Loucy (cell line): Measurements from ENCODE around the gene SLC35F3.

Source experiments
- EZH2phosphoT487 ChIP-seq: fragments of 200-600 bp; IDR thresholded peaks from 2 replicates; pipeline ENCODE4 v1.6.1; 2018; ENCODE audit warnings: antibody characterized with exemption, mild to moderate bottlenecking, moderate library complexity, borderline replicate concordance
- TF ChIP-seq, protein P1 (sequence below): fragments of 200-600 bp; sonication (generic); conservative IDR thresholded peaks from 2 replicates; pipeline ENCODE4 v1.5.1; 2014; ENCODE audit warnings: mild to moderate bottlenecking, antibody characterized with exemption, low read length

DNA sequence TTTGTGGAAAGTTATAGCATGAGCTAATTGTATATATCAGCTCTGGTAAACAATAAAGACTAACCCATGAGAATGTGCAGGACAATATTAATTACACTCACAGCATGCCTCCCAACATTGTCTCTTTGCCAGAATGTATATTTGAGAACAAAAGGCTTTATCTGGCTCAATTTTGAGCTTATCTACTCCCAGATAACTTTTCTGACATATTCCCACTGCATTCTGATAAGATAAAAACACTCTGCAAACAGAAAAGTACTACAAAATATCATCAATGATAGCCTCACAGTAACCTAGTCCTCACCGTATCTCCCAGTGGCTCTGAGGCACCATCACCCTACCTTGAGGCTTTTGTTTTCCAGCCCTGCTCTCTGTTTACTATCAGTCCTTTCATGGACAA lies 188.6 kb downstream of the SLC35F3 start:
- TF ChIP-seq, protein P1, sequence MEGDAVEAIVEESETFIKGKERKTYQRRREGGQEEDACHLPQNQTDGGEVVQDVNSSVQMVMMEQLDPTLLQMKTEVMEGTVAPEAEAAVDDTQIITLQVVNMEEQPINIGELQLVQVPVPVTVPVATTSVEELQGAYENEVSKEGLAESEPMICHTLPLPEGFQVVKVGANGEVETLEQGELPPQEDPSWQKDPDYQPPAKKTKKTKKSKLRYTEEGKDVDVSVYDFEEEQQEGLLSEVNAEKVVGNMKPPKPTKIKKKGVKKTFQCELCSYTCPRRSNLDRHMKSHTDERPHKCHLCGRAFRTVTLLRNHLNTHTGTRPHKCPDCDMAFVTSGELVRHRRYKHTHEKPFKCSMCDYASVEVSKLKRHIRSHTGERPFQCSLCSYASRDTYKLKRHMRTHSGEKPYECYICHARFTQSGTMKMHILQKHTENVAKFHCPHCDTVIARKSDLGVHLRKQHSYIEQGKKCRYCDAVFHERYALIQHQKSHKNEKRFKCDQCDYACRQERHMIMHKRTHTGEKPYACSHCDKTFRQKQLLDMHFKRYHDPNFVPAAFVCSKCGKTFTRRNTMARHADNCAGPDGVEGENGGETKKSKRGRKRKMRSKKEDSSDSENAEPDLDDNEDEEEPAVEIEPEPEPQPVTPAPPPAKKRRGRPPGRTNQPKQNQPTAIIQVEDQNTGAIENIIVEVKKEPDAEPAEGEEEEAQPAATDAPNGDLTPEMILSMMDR, result no peak
- no peak for TF ChIP-seq EZH2phosphoT487
